GM23338 (cell line): ENCODE measurements around the gene CD300A. TPM values are rescaled to one million over a fixed set of nuclear protein-coding genes. Genes with fewer than 3 reads are reported as not detected.

ENCODE experiments used
- ATAC-seq: fragments of 200-7000 bp; cut with Tn5 transposase; 3 replicates; pipeline ENCODE4 v1.9.1; 2020
- DNase-seq: peaks from one replicate; pipeline ENCODE4 v3.0.0-alpha.2; 2015; ENCODE audit warnings: low spot score
- H2AFZ ChIP-seq: fragments of 200-600 bp; sonication (generic); 2 replicates; pipeline ENCODE4 v1.8.0; 2016; ENCODE audit warnings: antibody characterized with exemption, mild to moderate bottlenecking, moderate library complexity
- H3F3A ChIP-seq: fragments of 200-600 bp; sonication (generic); replicated peaks from 2 replicates; pipeline ENCODE4 v1.8.0; 2017; ENCODE audit warnings: antibody characterized with exemption, mixed run types, low read depth
- H3K27ac ChIP-seq: fragments of 200-600 bp; sonication (generic); 2 replicates; pipeline ENCODE4 v1.6.1; 2016; ENCODE audit warnings: low read depth
- H3K27me3 ChIP-seq: fragments of 200-600 bp; sonication (generic); 2 replicates; pipeline ENCODE4 v1.8.0; 2016; ENCODE audit warnings: mild to moderate bottlenecking, mixed run types, moderate library complexity; ENCODE audit not compliant: insufficient read depth
- H3K36me3 ChIP-seq: fragments of 200-600 bp; sonication (generic); 2 replicates; pipeline ENCODE4 v1.8.0; 2016; ENCODE audit warnings: mild to moderate bottlenecking; ENCODE audit not compliant: insufficient read depth
- H3K4me1 ChIP-seq: fragments of 200-600 bp; sonication (generic); 2 replicates; pipeline ENCODE4 v1.8.0; 2016; ENCODE audit warnings: mild to moderate bottlenecking, moderate library complexity; ENCODE audit not compliant: insufficient read depth
- H3K4me2 ChIP-seq: fragments of 200-600 bp; sonication (generic); 2 replicates; pipeline ENCODE4 v1.7.1; 2017; ENCODE audit warnings: mixed run types
- H3K4me3 ChIP-seq: fragments of 200-600 bp; sonication (generic); 2 replicates; pipeline ENCODE4 v1.6.1; 2016; ENCODE audit warnings: mixed run types
- H3K79me2 ChIP-seq: fragments of 200-600 bp; sonication (generic); replicated peaks from 2 replicates; pipeline ENCODE4 v1.8.0; 2017; ENCODE audit warnings: mild to moderate bottlenecking; ENCODE audit not compliant: insufficient read depth
- H3K9me2 ChIP-seq: fragments of 200-600 bp; sonication (generic); 2 replicates; pipeline ENCODE4 v1.8.0; 2017; ENCODE audit not compliant: insufficient read depth
- H4K20me1 ChIP-seq: fragments of 200-600 bp; sonication (generic); replicated peaks from 2 replicates; pipeline ENCODE4 v1.8.0; 2017; ENCODE audit warnings: mild to moderate bottlenecking; ENCODE audit not compliant: insufficient read depth
- H3K27ac Mint-ChIP-seq: 2 replicates; pipeline ENCODE4 v1.8.0; 2020; ENCODE audit warnings: inconsistent platforms, mild to moderate bottlenecking, moderate library complexity, mixed read lengths
- H3K27me3 Mint-ChIP-seq: 3 replicates; pipeline ENCODE4 v1.8.0; 2022; ENCODE audit warnings: low read depth, mild to moderate bottlenecking, moderate library complexity, mixed read lengths, inconsistent platforms; ENCODE audit not compliant: insufficient read depth, poor library complexity
- H3K36me3 Mint-ChIP-seq: 3 replicates; pipeline ENCODE4 v1.8.0; 2021; ENCODE audit warnings: low read depth, mild to moderate bottlenecking, inconsistent platforms, moderate library complexity, mixed read lengths
- H3K4me1 Mint-ChIP-seq: 3 replicates; pipeline ENCODE4 v1.8.0; 2020; ENCODE audit warnings: mild to moderate bottlenecking, inconsistent platforms, mixed read lengths
- H3K4me3 Mint-ChIP-seq: 3 replicates; pipeline ENCODE4 v1.8.0; 2021; ENCODE audit warnings: moderate library complexity, mild to moderate bottlenecking, inconsistent platforms, mixed read lengths
- H3K9me3 Mint-ChIP-seq: 3 replicates; pipeline ENCODE4 v1.8.0; 2020; ENCODE audit warnings: moderate library complexity, mild to moderate bottlenecking, inconsistent platforms, mixed read lengths
- CREB1 ChIP-seq: fragments of 250-450 bp; sonication (Bioruptor Pico); IDR thresholded peaks from 2 replicates; pipeline ENCODE4 v1.5.0; 2020; ENCODE audit warnings: low read depth, mild to moderate bottlenecking, moderate library complexity
- EZH2 ChIP-seq: fragments of 200-600 bp; sonication (generic); IDR thresholded peaks from one replicate; pipeline ENCODE4 v1.8.0; 2017; ENCODE audit warnings: antibody characterized with exemption, mild to moderate bottlenecking, low read depth; ENCODE audit not compliant: unreplicated experiment
- EZH2phosphoT487 ChIP-seq: fragments of 200-600 bp; sonication (generic); IDR thresholded peaks from one replicate; pipeline ENCODE4 v1.8.1; 2018; ENCODE audit warnings: antibody characterized with exemption; ENCODE audit not compliant: unreplicated experiment
- JUNB ChIP-seq: IDR thresholded peaks from one replicate; pipeline ENCODE4 v1.6.1; 2016; ENCODE audit warnings: antibody characterized with exemption; ENCODE audit not compliant: unreplicated experiment
- NANOG ChIP-seq: IDR thresholded peaks from 2 replicates; pipeline ENCODE4 v1.6.1; 2016; ENCODE audit warnings: antibody characterized with exemption, borderline replicate concordance
- POLR2AphosphoS5 ChIP-seq: IDR thresholded peaks from 2 replicates; pipeline ENCODE4 v1.6.1; 2016; ENCODE audit warnings: antibody characterized with exemption, low read depth
- STAT1 ChIP-seq: IDR thresholded peaks from one replicate; pipeline ENCODE4 v1.6.1; 2016; ENCODE audit warnings: antibody characterized with exemption; ENCODE audit not compliant: unreplicated experiment
- ZNF114 ChIP-seq: fragments of 250-450 bp; sonication (Bioruptor Pico); IDR thresholded peaks from 2 replicates; pipeline ENCODE4 v1.5.0; 2020; ENCODE audit warnings: mild to moderate bottlenecking, moderate library complexity
- ZNF331 ChIP-seq: fragments of 250-450 bp; sonication (Bioruptor Pico); IDR thresholded peaks from 2 replicates; pipeline ENCODE4 v1.5.0; 2020; ENCODE audit warnings: low read depth, mild to moderate bottlenecking, moderate library complexity
- polyA plus RNA-seq: library from polyadenylated mRNA; unstranded; fragments of >200 nt; fragmentation: Nextera tagmentation; extraction: Ambion mirVana; gene quantifications from 2 replicates; pipeline ENCODE4 v1.2.1, GENCODE V29; 2016
- total RNA-seq: library from RNA; depleted of rRNA; stranded (reverse); fragments of >200 nt; shearing (Covaris generic); gene quantifications from 2 replicates; pipeline ENCODE4 v1.2.3, GENCODE V29; 2014
- TF ChIP-seq, protein P1 (sequence below): fragments of 250-450 bp; sonication (Bioruptor Pico); IDR thresholded peaks from 2 replicates; pipeline ENCODE4 v1.5.0; 2020; ENCODE audit warnings: mild to moderate bottlenecking, moderate library complexity
- TF ChIP-seq, protein P2 (sequence below): IDR thresholded peaks from 2 replicates; pipeline ENCODE4 v1.6.1; 2016; ENCODE audit warnings: antibody characterized with exemption
- TF ChIP-seq, protein P3 (sequence below): IDR thresholded peaks from one replicate; pipeline ENCODE4 v1.6.1; 2018; ENCODE audit warnings: antibody characterized with exemption; ENCODE audit not compliant: unreplicated experiment
- TF ChIP-seq, protein P4 (sequence below), 2 experiments: fragments of 200-600 bp in 1 of 2; sonication (generic) in 1 of 2; conservative IDR thresholded peaks; 2 replicates each; pipeline versions ENCODE4 v1.5.1 to v1.6.1; 2016 to 2017; ENCODE audit warnings: antibody characterized with exemption in 2 of 2, low read depth in 2 of 2, mild to moderate bottlenecking in 2 of 2, moderate library complexity in 1 of 2

CD300A gene
- total and polyA plus RNA-seq, 2 experiments from 2014 or later, result 0.37 to 0.45 TPM

DNA sequence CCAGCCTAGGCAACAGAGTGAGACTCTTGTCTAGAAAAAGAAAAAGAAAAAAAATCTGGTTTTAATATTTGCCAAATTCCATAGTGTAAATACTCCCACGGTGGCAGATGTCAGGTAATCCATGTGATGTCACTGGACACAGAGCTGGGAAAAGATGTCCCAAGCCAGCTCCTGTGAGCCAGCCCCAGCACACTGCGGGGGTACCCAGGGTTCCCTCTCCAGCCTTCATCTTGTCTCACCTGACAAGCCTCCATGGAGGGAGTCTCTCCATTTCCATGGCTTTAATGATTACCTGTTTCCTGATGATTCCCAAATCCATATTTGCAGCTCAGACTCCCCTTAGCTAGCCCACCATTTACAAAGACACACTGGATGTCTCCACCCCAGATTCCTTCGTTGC, 60.2 kb downstream of the CD300A start:
- H3K27ac ChIP-seq, result no peak overlapping the region
- Mint-ChIP-seq H3K27ac (no peak overlapping the region), H3K9me3 (peaks cover 23% of the 10 kb centered on the region), H3K36me3 (no peaks in the 10 kb centered on the region), H3K27me3 (peaks cover 8% of the 10 kb centered on the region), H3K4me1 (no peaks in the 10 kb centered on the region), H3K4me3 (no peak overlapping the region)
- no peaks in the 10 kb centered on the region for H3K36me3 ChIP-seq
- no peak for DNase-seq
- no peak for TF ChIP-seq ZNF114
- TF ChIP-seq, protein P1, sequence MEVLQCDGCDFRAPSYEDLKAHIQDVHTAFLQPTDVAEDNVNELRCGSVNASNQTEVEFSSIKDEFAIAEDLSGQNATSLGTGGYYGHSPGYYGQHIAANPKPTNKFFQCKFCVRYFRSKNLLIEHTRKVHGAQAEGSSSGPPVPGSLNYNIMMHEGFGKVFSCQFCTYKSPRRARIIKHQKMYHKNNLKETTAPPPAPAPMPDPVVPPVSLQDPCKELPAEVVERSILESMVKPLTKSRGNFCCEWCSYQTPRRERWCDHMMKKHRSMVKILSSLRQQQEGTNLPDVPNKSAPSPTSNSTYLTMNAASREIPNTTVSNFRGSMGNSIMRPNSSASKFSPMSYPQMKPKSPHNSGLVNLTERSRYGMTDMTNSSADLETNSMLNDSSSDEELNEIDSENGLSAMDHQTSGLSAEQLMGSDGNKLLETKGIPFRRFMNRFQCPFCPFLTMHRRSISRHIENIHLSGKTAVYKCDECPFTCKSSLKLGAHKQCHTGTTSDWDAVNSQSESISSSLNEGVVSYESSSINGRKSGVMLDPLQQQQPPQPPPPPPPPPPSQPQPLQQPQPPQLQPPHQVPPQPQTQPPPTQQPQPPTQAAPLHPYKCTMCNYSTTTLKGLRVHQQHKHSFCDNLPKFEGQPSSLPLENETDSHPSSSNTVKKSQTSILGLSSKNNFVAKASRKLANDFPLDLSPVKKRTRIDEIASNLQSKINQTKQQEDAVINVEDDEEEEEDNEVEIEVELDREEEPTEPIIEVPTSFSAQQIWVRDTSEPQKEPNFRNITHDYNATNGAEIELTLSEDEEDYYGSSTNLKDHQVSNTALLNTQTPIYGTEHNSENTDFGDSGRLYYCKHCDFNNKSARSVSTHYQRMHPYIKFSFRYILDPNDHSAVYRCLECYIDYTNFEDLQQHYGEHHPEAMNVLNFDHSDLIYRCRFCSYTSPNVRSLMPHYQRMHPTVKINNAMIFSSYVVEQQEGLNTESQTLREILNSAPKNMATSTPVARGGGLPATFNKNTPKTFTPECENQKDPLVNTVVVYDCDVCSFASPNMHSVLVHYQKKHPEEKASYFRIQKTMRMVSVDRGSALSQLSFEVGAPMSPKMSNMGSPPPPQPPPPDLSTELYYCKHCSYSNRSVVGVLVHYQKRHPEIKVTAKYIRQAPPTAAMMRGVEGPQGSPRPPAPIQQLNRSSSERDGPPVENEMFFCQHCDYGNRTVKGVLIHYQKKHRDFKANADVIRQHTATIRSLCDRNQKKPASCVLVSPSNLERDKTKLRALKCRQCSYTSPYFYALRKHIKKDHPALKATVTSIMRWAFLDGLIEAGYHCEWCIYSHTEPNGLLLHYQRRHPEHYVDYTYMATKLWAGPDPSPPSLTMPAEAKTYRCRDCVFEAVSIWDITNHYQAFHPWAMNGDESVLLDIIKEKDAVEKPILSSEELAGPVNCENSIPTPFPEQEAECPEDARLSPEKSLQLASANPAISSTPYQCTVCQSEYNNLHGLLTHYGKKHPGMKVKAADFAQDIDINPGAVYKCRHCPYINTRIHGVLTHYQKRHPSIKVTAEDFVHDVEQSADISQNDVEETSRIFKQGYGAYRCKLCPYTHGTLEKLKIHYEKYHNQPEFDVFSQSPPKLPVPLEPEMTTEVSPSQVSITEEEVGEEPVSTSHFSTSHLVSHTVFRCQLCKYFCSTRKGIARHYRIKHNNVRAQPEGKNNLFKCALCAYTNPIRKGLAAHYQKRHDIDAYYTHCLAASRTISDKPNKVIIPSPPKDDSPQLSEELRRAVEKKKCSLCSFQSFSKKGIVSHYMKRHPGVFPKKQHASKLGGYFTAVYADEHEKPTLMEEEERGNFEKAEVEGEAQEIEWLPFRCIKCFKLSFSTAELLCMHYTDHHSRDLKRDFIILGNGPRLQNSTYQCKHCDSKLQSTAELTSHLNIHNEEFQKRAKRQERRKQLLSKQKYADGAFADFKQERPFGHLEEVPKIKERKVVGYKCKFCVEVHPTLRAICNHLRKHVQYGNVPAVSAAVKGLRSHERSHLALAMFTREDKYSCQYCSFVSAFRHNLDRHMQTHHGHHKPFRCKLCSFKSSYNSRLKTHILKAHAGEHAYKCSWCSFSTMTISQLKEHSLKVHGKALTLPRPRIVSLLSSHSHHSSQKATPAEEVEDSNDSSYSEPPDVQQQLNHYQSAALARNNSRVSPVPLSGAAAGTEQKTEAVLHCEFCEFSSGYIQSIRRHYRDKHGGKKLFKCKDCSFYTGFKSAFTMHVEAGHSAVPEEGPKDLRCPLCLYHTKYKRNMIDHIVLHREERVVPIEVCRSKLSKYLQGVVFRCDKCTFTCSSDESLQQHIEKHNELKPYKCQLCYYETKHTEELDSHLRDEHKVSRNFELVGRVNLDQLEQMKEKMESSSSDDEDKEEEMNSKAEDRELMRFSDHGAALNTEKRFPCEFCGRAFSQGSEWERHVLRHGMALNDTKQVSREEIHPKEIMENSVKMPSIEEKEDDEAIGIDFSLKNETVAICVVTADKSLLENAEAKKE (CRISPR knock-in tag), result no peak
- TF ChIP-seq CREB1, result no peak
- TF ChIP-seq EZH2phosphoT487, result no peak
- no peak for TF ChIP-seq JUNB
- no peak for TF ChIP-seq POLR2AphosphoS5
- no peak for TF ChIP-seq NANOG
- TF ChIP-seq, protein P2, sequence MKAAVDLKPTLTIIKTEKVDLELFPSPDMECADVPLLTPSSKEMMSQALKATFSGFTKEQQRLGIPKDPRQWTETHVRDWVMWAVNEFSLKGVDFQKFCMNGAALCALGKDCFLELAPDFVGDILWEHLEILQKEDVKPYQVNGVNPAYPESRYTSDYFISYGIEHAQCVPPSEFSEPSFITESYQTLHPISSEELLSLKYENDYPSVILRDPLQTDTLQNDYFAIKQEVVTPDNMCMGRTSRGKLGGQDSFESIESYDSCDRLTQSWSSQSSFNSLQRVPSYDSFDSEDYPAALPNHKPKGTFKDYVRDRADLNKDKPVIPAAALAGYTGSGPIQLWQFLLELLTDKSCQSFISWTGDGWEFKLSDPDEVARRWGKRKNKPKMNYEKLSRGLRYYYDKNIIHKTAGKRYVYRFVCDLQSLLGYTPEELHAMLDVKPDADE, result no peak
- no peak for TF ChIP-seq EZH2
- TF ChIP-seq STAT1, result no peak
- TF ChIP-seq ZNF331 (CRISPR knock-in tag), result no peak
- TF ChIP-seq, protein P3, sequence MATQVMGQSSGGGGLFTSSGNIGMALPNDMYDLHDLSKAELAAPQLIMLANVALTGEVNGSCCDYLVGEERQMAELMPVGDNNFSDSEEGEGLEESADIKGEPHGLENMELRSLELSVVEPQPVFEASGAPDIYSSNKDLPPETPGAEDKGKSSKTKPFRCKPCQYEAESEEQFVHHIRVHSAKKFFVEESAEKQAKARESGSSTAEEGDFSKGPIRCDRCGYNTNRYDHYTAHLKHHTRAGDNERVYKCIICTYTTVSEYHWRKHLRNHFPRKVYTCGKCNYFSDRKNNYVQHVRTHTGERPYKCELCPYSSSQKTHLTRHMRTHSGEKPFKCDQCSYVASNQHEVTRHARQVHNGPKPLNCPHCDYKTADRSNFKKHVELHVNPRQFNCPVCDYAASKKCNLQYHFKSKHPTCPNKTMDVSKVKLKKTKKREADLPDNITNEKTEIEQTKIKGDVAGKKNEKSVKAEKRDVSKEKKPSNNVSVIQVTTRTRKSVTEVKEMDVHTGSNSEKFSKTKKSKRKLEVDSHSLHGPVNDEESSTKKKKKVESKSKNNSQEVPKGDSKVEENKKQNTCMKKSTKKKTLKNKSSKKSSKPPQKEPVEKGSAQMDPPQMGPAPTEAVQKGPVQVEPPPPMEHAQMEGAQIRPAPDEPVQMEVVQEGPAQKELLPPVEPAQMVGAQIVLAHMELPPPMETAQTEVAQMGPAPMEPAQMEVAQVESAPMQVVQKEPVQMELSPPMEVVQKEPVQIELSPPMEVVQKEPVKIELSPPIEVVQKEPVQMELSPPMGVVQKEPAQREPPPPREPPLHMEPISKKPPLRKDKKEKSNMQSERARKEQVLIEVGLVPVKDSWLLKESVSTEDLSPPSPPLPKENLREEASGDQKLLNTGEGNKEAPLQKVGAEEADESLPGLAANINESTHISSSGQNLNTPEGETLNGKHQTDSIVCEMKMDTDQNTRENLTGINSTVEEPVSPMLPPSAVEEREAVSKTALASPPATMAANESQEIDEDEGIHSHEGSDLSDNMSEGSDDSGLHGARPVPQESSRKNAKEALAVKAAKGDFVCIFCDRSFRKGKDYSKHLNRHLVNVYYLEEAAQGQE, result no peak
- TF ChIP-seq, protein P4, sequence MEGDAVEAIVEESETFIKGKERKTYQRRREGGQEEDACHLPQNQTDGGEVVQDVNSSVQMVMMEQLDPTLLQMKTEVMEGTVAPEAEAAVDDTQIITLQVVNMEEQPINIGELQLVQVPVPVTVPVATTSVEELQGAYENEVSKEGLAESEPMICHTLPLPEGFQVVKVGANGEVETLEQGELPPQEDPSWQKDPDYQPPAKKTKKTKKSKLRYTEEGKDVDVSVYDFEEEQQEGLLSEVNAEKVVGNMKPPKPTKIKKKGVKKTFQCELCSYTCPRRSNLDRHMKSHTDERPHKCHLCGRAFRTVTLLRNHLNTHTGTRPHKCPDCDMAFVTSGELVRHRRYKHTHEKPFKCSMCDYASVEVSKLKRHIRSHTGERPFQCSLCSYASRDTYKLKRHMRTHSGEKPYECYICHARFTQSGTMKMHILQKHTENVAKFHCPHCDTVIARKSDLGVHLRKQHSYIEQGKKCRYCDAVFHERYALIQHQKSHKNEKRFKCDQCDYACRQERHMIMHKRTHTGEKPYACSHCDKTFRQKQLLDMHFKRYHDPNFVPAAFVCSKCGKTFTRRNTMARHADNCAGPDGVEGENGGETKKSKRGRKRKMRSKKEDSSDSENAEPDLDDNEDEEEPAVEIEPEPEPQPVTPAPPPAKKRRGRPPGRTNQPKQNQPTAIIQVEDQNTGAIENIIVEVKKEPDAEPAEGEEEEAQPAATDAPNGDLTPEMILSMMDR (conservative IDR thresholded peaks at IDR 0.05; ENCODE audit: low read depth in 2 of 2), result no peak
- H3K4me3 ChIP-seq, result no peak overlapping the region
- no peaks in the 10 kb centered on the region for H3K79me2 ChIP-seq
- no peaks in the 10 kb centered on the region for H3K4me1 ChIP-seq
- H3K27me3 ChIP-seq, result no peaks in the 10 kb centered on the region
- ATAC-seq, result no peak
- no peaks in the 10 kb centered on the region for H3K9me2 ChIP-seq
- no peak overlapping the region for H2AFZ ChIP-seq
- no peak overlapping the region for H3K4me2 ChIP-seq
- no peaks in the 10 kb centered on the region for H3F3A ChIP-seq
- H4K20me1 ChIP-seq, result no peaks in the 10 kb centered on the region
